IPS DF 19.7 (cell line): Measurements from ENCODE around the gene PDXDC1.
"Not testable (repeated sequence)": the region's sequence is repeated elsewhere in the genome, so short reads cannot be mapped to it uniquely, and the experiment has no call there.

Experiments
- DNase-seq: peaks from one replicate; pipeline ENCODE4 v3.0.0-alpha.2; 2013; ENCODE audit warnings: low read depth, low spot score

PDXDC1 gene

DNA sequence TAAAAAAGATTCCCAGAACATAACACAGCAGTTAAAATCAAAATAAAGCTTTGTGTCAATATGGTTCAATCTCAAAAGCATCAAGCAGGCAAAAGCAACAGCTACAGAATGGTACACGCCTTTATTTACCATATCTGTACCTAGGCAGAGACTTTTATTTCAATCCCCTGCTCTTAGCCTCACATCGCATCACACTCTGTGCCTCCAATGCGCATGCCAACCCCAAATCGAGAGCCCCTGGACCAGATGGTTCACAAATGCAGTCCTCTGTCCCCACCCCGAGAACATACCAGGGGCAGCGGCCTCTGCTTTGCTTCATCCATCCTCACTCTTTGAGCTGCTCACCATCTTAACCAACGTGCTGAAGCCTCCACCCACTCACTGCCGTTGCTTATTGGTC lies 91.9 kb downstream of the PDXDC1 start:
- not testable (repeated sequence) for DNase-seq

- DNase-seq, result not testable (repeated sequence)
These were observed 96.2 kb downstream of the PDXDC1 start for GRCh38 chr16:15071013-15071412.

DNA sequence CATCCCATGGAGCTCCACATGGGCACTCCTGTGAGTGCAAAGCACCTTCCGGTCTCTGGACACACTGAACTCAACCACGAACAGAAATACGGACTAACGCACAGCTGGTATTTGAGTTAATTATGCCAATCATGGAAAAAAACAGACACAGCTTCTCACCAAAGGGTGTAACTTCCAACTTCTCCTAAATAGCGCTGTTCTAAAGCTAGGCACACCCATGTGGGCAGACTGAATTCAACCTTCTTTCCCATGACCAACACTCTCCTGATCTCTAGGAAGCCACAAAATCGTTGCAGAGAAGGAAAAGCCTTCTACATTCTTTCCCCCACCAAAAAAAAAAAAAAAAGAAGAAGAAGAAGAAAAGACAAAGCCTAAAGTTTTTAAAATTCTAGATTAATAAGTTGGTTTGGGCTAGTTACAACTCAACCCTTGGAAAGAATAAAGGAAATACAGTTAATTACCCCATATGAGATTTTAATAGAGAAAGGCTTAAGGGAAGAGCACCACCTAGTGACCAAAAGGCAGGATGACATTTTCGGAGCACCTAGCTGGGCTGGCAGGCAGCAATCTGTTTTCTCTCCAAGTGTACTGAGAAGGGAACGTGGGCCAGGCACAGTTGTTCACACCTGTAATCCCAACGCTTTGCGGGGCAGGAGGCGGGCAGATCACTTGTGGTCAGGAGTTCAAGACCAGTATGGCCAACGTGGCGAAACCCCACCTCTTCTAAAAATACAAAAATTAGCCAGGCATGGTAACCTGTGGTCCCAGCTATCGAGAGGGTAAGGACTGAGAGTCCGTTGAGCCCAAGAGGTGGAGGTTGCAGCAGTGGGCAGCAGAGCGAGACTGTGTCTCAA lies 97.3 kb downstream of the PDXDC1 start:
- DNase-seq, result not testable (repeated sequence)

GRCh38 chr16:15073101-15073500 lies 98.3 kb downstream of the PDXDC1 start:
- no peak for DNase-seq

- not testable (repeated sequence) for DNase-seq
These were observed 101.3 kb downstream of the PDXDC1 start for GRCh38 chr16:15076161-15076560.

GRCh38 chr16:15080883-15081282 lies 106.1 kb downstream of the PDXDC1 start:
- DNase-seq, result not testable (repeated sequence)

DNA sequence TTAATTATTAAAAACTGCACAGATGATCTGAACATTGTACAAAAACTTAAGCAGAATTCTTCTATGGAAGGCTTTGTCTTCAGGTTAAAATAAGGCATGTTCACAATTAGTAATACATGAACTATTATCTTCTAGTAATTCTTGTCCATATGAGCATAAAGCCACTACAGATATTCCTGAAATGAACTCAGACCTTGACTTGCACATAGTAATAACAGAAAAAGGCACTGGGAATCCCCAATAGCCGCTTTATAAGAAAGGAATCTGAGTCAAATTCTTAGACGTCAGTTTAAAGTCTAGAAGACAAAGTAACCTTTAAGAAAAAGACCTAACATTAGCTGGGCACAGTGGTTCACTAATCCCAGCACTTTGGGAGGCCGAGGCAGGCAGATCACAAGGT lies 108.0 kb downstream of the PDXDC1 start:
- not testable (repeated sequence) for DNase-seq

DNA sequence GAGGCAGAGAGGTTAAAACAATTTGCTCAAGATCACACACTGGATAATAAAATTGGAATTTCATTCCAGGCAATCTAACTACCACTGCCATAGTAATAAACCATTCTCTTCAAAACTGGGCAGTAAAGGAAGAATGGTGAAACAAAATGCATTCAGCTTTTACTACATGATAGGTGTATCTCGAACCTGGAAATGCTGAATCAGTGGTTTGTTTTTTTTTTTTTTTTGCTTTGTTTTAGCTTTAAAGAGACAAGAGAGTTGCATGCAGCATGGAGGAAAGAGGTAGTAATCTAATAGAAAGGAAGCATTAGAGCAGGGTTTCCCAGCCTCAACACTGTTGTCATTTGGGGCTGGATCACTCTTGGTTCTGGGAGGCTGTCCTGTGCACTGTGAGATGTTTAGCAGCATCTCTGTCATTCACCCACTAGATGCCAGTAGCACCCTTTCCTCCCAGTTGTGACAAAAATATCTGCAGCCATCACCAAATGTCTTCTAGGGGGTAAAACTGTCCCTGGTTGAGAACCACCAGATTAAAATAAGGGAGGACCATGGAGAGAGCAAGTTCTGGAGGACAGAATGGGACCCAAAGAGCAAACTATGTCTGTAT lies 115.9 kb downstream of the PDXDC1 start:
- DNase-seq, result not testable (repeated sequence)

- DNase-seq, result not testable (repeated sequence)
These were observed 118.7 kb downstream of the PDXDC1 start for GRCh38 chr16:15093571-15093954.

DNA sequence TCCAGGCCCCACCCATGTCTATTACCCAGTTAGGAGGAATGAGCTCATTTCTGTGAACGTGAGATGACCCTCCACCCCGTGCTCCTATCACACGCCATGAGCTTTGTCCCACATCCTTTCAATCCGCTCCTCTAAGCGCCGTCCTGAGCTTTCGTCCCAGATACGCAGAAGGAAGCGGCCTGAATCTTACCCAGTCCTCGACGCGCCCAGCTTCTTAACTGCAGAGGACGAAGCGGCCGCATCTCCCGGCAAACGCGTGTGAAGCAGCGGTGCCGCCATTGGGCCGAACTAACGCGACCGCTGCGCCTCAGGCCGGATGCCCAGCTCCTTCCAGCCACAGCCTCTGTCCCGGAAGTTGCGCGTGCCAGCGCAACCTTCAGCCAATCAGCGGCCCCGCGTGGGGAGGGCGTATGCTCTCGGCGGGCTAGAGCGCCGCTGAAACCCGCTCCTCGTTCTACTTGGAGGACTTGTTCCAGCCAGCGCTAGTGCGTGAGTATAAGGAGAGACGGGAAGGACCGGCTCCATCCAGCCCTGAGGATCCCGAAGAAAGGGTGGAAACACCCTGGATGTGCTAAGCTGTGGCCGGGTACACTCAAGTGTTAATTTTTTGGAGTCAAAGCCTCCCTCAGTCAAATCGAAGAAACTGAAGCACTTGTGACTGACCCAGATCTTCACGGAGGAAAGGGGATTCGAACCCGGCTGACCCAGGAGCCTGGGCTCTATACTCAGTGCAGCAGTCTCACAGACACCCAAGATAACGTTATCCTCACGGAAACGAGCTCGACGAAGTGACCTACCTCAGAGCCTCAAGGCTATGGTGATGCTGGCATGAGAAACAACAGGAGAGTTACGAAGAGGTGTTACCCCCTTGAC lies 119.4 kb downstream of the PDXDC1 start, which contains the start of gene RRN3:
Gene RRN3, minus strand, starts transcription at position 318 of the 873 bp plus-strand sequence. Its CDS starts 39 bp downstream, at position 279.
- peak; percentile 77 for DNase-seq

DNA sequence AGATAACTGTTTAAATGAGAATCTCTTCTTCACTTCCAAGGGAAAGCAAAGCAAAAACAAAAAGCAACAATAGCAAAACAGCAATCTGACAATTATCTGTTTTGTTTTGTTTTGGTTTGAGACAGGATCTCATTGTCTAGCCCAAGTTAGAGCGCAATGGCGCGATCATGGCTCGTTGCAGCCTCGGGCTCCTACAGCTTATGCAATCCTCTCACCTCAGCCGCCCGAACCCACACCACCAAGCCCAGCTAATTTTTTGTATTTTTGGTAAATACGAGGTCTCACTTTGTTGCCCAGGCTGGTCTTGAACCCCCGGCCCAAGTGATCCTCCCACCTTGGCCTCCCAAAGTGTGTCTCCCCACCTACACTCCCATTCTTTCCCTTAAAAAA lies 121.8 kb downstream of the PDXDC1 start:
- DNase-seq, result not testable (repeated sequence)

- not testable (repeated sequence) for DNase-seq
These were observed 124.6 kb downstream of the PDXDC1 start for GRCh38 chr16:15099366-15099909.

DNA sequence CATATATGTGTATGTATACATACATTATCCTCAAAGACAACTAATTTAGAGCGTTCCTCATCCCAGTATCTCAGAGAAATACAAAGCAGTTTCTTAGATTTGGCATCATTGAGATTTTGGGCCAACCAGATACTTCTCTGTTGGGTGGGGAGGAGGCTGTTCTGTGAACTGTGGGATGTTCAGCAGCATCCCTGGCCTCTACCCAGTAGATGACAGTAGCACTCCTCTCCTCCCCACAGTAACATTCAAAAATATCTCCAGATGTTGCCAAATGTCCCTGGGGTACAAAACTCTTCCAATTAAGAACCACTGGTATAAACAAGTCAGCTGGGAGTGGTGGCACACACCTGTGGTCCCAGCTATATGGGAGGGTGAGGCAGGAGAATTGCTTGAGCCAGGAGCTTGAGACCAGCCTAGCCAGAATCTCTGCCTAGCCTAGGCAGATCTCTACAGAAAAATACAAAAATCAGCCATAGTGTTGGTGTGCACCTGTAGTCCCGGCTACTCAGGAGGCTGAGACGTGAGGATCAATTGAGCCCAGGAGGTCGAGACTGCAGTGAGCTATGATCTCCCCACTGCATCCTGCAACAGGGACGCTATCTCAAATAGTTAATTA lies 125.7 kb downstream of the PDXDC1 start:
- DNase-seq, result not testable (repeated sequence)

DNA sequence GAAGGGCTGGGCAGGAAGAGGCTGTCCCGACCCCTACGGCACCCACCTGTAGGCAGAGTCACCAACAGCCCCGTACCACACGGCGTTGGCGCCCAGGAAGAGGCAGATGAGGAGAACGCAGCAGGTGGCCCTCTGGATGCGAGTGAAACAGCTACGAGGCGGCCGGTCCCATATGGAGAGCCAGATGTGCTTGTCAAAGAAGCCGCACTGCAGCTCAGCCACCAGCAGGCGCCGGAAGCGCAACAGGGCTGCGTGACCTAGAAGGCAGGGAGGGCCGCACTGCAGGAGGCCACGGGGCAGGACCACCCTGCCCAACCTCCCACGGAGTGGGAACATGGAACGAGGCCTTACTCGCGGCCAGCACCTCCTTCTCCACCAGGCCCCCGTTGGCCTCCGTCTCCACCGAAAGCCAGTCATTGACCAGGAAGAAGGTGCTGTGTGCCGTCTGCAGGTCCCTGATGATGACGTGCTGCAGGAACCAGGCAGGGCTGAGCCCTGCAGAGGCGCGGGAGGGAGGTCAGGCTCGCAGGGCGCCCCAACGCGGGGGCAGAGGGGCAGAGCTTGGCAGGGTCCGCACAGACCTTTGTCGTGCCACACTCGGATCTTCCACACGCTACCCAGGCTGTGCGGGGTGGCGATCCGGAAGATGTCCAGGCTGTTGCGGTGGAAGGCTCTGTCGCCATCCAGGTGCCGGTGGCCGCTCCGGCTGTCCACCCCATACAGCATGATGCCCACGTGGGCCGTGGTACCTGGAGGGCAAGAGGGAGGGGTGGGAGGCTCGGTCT lies 153.0 kb downstream of the PDXDC1 start:
- DNase-seq, result not testable (repeated sequence)

DNA sequence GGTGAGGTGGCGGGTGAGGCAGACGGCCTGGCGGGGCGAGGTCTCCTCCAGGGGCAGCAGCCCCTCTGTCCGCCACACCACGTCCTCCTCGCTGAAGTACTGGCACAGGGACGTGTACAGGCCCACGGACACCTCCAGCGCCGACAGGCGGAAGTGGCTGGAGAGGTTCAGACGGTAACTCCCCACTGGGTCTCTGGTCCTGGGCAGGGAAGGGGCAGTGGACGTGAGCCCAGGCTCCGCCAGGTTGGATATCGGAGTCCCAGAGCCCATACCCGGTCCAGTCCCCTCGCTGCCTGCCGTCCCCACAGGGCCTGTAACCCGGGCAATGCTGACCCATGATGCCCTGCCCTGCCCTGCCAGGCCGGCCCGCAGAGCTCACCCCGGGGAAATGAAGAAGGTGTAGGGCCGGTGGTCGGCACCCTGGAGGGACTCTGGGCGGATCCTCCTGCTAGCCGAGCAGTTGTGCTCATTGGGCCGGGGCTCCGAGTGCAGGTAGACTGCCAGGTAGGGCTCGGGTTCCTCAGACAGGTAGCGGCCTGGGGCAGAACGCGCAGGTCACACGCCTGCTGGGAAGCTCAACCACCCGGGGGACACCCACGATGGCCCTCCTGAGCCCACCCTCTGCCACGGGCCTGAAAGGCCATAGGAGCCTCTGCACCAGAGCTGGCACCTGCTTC lies 155.6 kb downstream of the PDXDC1 start:
- DNase-seq, result not testable (repeated sequence)

GRCh38 chr16:15130943-15131700 lies 156.3 kb downstream of the PDXDC1 start:
- not testable (repeated sequence) for DNase-seq

DNA sequence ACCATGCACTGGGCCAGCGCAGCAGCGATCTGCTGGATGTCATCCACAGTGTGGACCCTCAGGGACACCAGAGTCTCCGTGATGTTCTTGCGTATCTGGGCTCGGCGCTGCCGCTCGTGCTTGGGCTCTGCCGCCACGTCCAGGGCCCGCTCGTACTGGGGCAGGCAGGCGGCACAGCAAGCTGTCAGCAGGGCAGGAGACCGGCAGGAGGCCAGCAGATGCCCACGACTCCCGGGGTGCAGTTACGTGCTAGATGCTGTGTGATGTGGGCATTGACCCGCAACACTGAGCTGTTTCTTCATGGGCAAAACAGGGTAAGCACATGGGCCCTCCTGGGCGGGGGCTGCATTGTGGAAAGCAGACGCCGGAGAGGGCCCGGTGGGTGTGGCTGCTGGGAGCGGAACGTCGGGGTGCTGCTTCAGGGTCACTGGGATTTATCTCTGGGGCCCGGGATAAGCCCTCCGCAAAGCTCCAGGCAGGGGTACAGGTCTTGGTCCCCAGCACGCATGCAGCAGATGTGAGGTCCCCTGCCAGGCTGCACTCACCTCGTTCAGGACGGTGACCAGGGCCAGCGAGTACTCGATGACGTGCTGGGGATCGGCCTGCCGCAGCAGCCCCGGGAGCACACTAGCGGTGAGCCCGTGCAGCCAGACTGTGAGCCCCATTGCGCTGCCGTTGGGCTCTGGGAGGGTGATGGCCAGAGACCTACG lies 158.0 kb downstream of the PDXDC1 start:
- DNase-seq, result not testable (repeated sequence)

- not testable (repeated sequence) for DNase-seq
These were observed 158.7 kb downstream of the PDXDC1 start for GRCh38 chr16:15133554-15133953.
